B cell (primary cell): ENCODE measurements around the gene DAO. TPM values are rescaled to one million over a fixed set of nuclear protein-coding genes. Genes with fewer than 3 reads are reported as not detected.

Experiments
- ATAC-seq: fragments of 200-7000 bp; cut with Tn5 transposase; one replicate; pipeline ENCODE4 v1.10.0; 2021; ENCODE audit warnings: low read depth, mild to moderate bottlenecking, moderate number of reproducible peaks, moderate library complexity
- CTCF ChIA-PET: fragments of 350-600 bp; sonication (Branson Sonifier 250); formaldehyde crosslinking; loops from one replicate; lab custom pipeline; 2021; ENCODE audit warnings: antibody characterized with exemption, inconsistent platforms; lab: Charles Lee
- POLR2A ChIA-PET: fragments of 350-600 bp; sonication (Branson Sonifier 250); formaldehyde crosslinking; loops from one replicate; lab custom pipeline; 2021; ENCODE audit warnings: antibody characterized with exemption; lab: Charles Lee
- DNase-seq: peaks from one replicate; pipeline ENCODE4 v3.0.0; 2013
- H2AFZ ChIP-seq: 2 replicates; pipeline ENCODE4 v1.6.1; 2012; ENCODE audit warnings: mild to moderate bottlenecking, low read depth, low read length; ENCODE audit not compliant: insufficient read depth, poor library complexity, severe bottlenecking
- H3K27ac ChIP-seq, 2 donors: 1 replicate in 1 of 2; 2 replicates in 1 of 2; pipeline ENCODE4 v1.5.1; 2012 to 2013; ENCODE audit warnings: low read length in 2 of 2, mild to moderate bottlenecking in 2 of 2, moderate library complexity in 1 of 2
- H3K27me3 ChIP-seq, 4 experiments: fragments of 200-600 bp in 1 of 4; sonication (generic) in 1 of 4; replicated peaks in 1 of 4; 1 replicate in 2 of 4; 2 replicates in 2 of 4; pipeline versions ENCODE4 v1.6.1 to v1.7.0; 2013 to 2016; ENCODE audit warnings: low read length in 3 of 4, mild to moderate bottlenecking in 2 of 4, mixed read lengths in 1 of 4, moderate library complexity in 1 of 4; ENCODE audit not compliant: insufficient read depth in 4 of 4, control insufficient read depth in 3 of 4; ENCODE audit errors: control extremely low read depth in 1 of 4
- H3K36me3 ChIP-seq, 2 experiments: replicated peaks in 1 of 2; 1 replicate in 1 of 2; 2 replicates in 1 of 2; pipeline versions ENCODE4 v1.6.1 to v1.7.1; 2013; ENCODE audit warnings: low read length in 1 of 2; ENCODE audit not compliant: insufficient read depth in 2 of 2, control insufficient read depth in 1 of 2; ENCODE audit errors: control extremely low read depth in 1 of 2, extremely low read depth in 1 of 2
- H3K4me1 ChIP-seq, 2 donors: fragments of 200-600 bp in 1 of 2; sonication (generic) in 1 of 2; 1 replicate in 1 of 2; 2 replicates in 1 of 2; pipeline versions ENCODE4 v1.5.1 to v1.6.1; 2013 to 2017; ENCODE audit warnings: low read length in 2 of 2; ENCODE audit not compliant: control insufficient read depth in 2 of 2, insufficient read depth in 2 of 2
- H3K4me2 ChIP-seq: replicated peaks from 2 replicates; pipeline ENCODE3; 2012; ENCODE audit warnings: mild to moderate bottlenecking, low read depth, low read length; ENCODE audit not compliant: poor library complexity, severe bottlenecking
- H3K4me3 ChIP-seq, 5 experiments: fragments of 200-600 bp in 1 of 5; sonication (generic) in 1 of 5; 1 replicate in 3 of 5; 2 replicates in 2 of 5; pipeline versions ENCODE4 v1.5.1 to v1.7.0; 2011 to 2016; ENCODE audit warnings: low read length in 4 of 5, mild to moderate bottlenecking in 4 of 5, low read depth in 2 of 5, control low read depth in 1 of 5, moderate library complexity in 1 of 5; ENCODE audit not compliant: insufficient read depth in 1 of 5; ENCODE audit errors: control extremely low read depth in 1 of 5, extremely low read depth in 1 of 5
- H3K79me2 ChIP-seq: fragments of 200-600 bp; sonication (generic); one replicate; pipeline ENCODE4 v1.6.0; 2016; ENCODE audit warnings: low read length; ENCODE audit not compliant: control insufficient read depth, insufficient read depth
- H3K9ac ChIP-seq: fragments of 200-600 bp; sonication (generic); 2 replicates; pipeline ENCODE4 v1.6.1; 2017; ENCODE audit warnings: mild to moderate bottlenecking, low read length, moderate library complexity
- H3K9me3 ChIP-seq, 3 donors: one replicate each; pipeline versions ENCODE4 v1.6.1 to v1.7.1; 2013; ENCODE audit warnings: low read length in 2 of 3; ENCODE audit not compliant: control insufficient read depth in 2 of 3, insufficient read depth in 1 of 3; ENCODE audit errors: control extremely low read depth in 1 of 3
- H4K20me1 ChIP-seq: 2 replicates; pipeline ENCODE4 v1.6.0; 2012; ENCODE audit warnings: mild to moderate bottlenecking, low read length; ENCODE audit not compliant: insufficient read depth, control insufficient read depth, poor library complexity, severe bottlenecking
- H3K27ac Mint-ChIP-seq: one replicate; pipeline ENCODE4 v1.8.0; 2021; ENCODE audit warnings: mixed read lengths
- H3K27me3 Mint-ChIP-seq: one replicate; pipeline ENCODE4 v1.8.0; 2021; ENCODE audit warnings: mixed read lengths
- H3K4me1 Mint-ChIP-seq: one replicate; pipeline ENCODE4 v1.8.0; 2021; ENCODE audit warnings: mixed read lengths
- H3K4me3 Mint-ChIP-seq: one replicate; pipeline ENCODE4 v1.8.0; 2021; ENCODE audit warnings: mixed read lengths
- H3K9me3 Mint-ChIP-seq: one replicate; pipeline ENCODE4 v1.8.0; 2022; ENCODE audit warnings: mixed read lengths; ENCODE audit not compliant: insufficient read depth
- CTCF ChIP-seq: fragments of 200-600 bp; IDR thresholded peaks from one replicate; pipeline ENCODE4 v1.8.0; 2022; ENCODE audit warnings: antibody characterized with exemption, mild to moderate bottlenecking
- EZH2 ChIP-seq: IDR thresholded peaks from 2 replicates; pipeline ENCODE4 v1.6.1; 2012; ENCODE audit warnings: borderline replicate concordance, low read depth, mild to moderate bottlenecking, moderate library complexity, low read length; ENCODE audit not compliant: insufficient read depth, poor library complexity, severe bottlenecking
- WGBS: methylation state at CpG from one replicate; pipeline ENCODE4 v1.1.5; 2013; ENCODE audit warnings: missing lambda C conversion rate; ENCODE audit not compliant: insufficient coverage; 5-methylcytosine and 5-hydroxymethylcytosine counted together
- intact Hi-C: fragments of 100-400 bp; cut with micrococcal nuclease; formaldehyde crosslinking; loops from one replicate; pipeline ENCODE4 v1.10.0; 2022
- polyA plus RNA-seq: library from polyadenylated mRNA; depleted of rRNA; stranded (reverse); fragments of >200 nt; gene quantifications from 2 replicates; pipeline ENCODE4 v1.2.3, GENCODE V29; 2012
- small RNA-seq: library from RNA; depleted of rRNA; stranded (forward); fragments of <200 nt; gene quantifications from one replicate; pipeline ENCODE3, GENCODE V24; 2012; ENCODE audit warnings: low replicate concordance, low read depth; ENCODE audit not compliant: insufficient read length
- total RNA-seq, 2 donors: library from RNA; stranded (reverse); fragments of 120-200 nt in 1 of 2; gene quantifications; 1 replicate in 1 of 2; 2 replicates in 1 of 2; pipeline versions ENCODE4 v1.2.3 to v1.2.4, GENCODE V29; 2013 to 2022

Gene DAO
- total and polyA plus RNA-seq, 2 donors (not counting 1 experiment from before 2014, with no cell fraction given): not detected

GRCh38 chr12:108948367-108948766 lies 68.5 kb downstream of the DAO start:
- H3K9me3 ChIP-seq: peaks cover 0 to 4% (median 0%) of the 10 kb centered on the region in 3 donors
- H3K27me3 ChIP-seq: no peaks in the 10 kb centered on the region
- no peaks in the 10 kb centered on the region for H4K20me1 ChIP-seq
- no peak overlapping the region for H3K27ac ChIP-seq
- Mint-ChIP-seq H3K4me3 (no peak overlapping the region), H3K27ac (no peak overlapping the region), H3K27me3 (peaks cover 13% of the 10 kb centered on the region), H3K4me1 (peaks cover 6% of the 10 kb centered on the region), H3K9me3 (no peaks in the 10 kb centered on the region)
- H3K79me2 ChIP-seq: no peaks in the 10 kb centered on the region
- ATAC-seq (no peak), DNase-seq (no peak)
- H3K36me3 ChIP-seq: no peaks in the 10 kb centered on the region
- ChIA-PET CTCF (interaction anchor here (3.3 to 5.8 kb wide), 3 partner anchors 64 to 283 kb away, joined by 28 to 89 read pairs (median 54); no protein-coding TSS in a partner anchor), POLR2A (no interaction called here)
- H3K4me2 ChIP-seq: no peak overlapping the region
- intact Hi-C loops: no loop called here
- H3K4me3 ChIP-seq: no peak overlapping the region
- H2AFZ ChIP-seq: no peak overlapping the region
- no peak overlapping the region for H3K9ac ChIP-seq
- TF ChIP-seq CTCF: no peak
- H3K4me1 ChIP-seq: peaks cover 0 to 4% of the 10 kb centered on the region in 2 donors

- Histone ChIP-seq H3K4me2 (no peak overlapping the region), H3K79me2 (no peaks in the 10 kb centered on the region), H3K36me3 (no peaks in the 10 kb centered on the region), H3K27me3 (no peaks in the 10 kb centered on the region), H3K4me1 (peaks cover 0 to 4% of the 10 kb centered on the region in 2 donors), H4K20me1 (no peaks in the 10 kb centered on the region), H3K9ac (no peak overlapping the region), H3K27ac (no peak overlapping the region), H3K9me3 (peaks cover 0 to 4% (median 0%) of the 10 kb centered on the region in 3 donors), H3K4me3 (no peak overlapping the region), H2AFZ (no peak overlapping the region)
- Mint-ChIP-seq H3K9me3 (no peaks in the 10 kb centered on the region), H3K4me1 (peaks cover 6% of the 10 kb centered on the region), H3K4me3 (no peak overlapping the region), H3K27ac (no peak overlapping the region), H3K27me3 (peaks cover 6% of the 10 kb centered on the region)
- no peak for TF ChIP-seq EZH2
- TF ChIP-seq CTCF: no peak
- no peak for ATAC-seq
- POLR2A ChIA-PET: interaction anchor here (0.7 kb wide), 1 partner anchor 117 kb away, joined by 3 read pairs; no protein-coding TSS in a partner anchor
- DNase-seq: no peak
- CTCF ChIA-PET: interaction anchor here (0.6 to 5.8 kb wide), 25 partner anchors 8 to 959 kb away, joined by 3 to 89 read pairs (median 7); partner anchors contain the start of genes DAO, ISCU and SSH1
- no CpG with 5 or more reads among the region's 1 CpG for WGBS
- intact Hi-C loops: loop anchor here (2.0 to 5.0 kb wide), 4 partner anchors 123 to 958 kb away; no protein-coding TSS in a partner anchor
Observed at GRCh38 chr12:108949976-108950375, 70.1 kb downstream of the DAO start.

Small RNAs within 50 kb of the gene (small RNA-seq; reads per million reads assigned to genes)
- gene MIR619 (not detected), gene RNU6-361P (not detected)

Other genes with a start within 250 kb of the DAO start
- 6.1 and 6.2 TPM in 2 replicates for gene SELPLG, start 246.2 kb upstream of the DAO start, total RNA-seq
- 4.7 and 8.0 TPM in 2 replicates for gene SELPLG, start 246.2 kb upstream of the DAO start, polyA plus RNA-seq
- gene CORO1C, start 148.6 kb upstream of the DAO start, total RNA-seq: 58.9 and 68.0 TPM in 2 replicates
- 19.2 and 26.6 TPM in 2 replicates for gene CORO1C, start 148.6 kb upstream of the DAO start, polyA plus RNA-seq
- gene SSH1, start 22.5 kb upstream of the DAO start, total RNA-seq: 34.6 and 37.1 TPM in 2 replicates
- gene SSH1, start 22.5 kb upstream of the DAO start, polyA plus RNA-seq: 6.3 and 6.4 TPM in 2 replicates
- not detected in 2 replicates for gene SVOP, start 141.0 kb downstream of the DAO start, total RNA-seq
- not detected in 2 replicates for gene SVOP, start 141.0 kb downstream of the DAO start, polyA plus RNA-seq
- gene USP30, start 172.5 kb downstream of the DAO start, total RNA-seq: 24.7 and 32.5 TPM in 2 replicates
- gene USP30, start 172.5 kb downstream of the DAO start, polyA plus RNA-seq: 7.2 and 10.7 TPM in 2 replicates
- gene ALKBH2, start 213.4 kb downstream of the DAO start, total RNA-seq: 14.5 and 14.6 TPM in 2 replicates
- 14.6 and 25.6 TPM in 2 replicates for gene ALKBH2, start 213.4 kb downstream of the DAO start, polyA plus RNA-seq
- 13.5 and 14.7 TPM in 2 replicates for gene UNG, start 217.5 kb downstream of the DAO start, total RNA-seq
- gene UNG, start 217.5 kb downstream of the DAO start, polyA plus RNA-seq: 5.8 and 6.1 TPM in 2 replicates
- 27.5 and 35.3 TPM in 2 replicates for gene ACACB, start 236.5 kb downstream of the DAO start, total RNA-seq
- gene ACACB, start 236.5 kb downstream of the DAO start, polyA plus RNA-seq: 7.4 and 9.9 TPM in 2 replicates